Measurements from ENCODE around the gene SSC5D. TPM values are rescaled to one million over a fixed set of nuclear protein-coding genes. Genes with fewer than 3 reads are reported as not detected.

SSC5D gene
- total RNA-seq, 1 donor from 2014 or later: 7.6 TPM

DNA sequence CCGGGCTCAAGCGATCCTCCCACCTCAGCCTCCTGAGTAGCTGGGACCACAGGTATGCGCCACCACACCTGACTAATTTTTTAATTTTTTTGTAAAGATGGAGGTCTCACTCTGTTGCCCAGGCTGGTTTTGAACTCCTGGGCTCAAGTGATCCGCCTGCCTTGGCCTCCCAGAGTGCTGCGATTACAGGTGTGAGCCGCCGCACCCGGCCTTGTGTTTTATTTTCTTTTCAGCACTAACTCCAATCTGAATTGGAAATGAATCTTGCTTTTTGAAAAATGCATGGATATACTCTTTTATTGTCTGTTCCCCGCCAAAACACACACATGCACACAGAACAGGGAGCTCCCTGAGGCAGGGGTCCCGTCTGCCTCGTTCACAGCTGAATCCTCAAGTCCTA lies 25.5 kb upstream of the SSC5D start:
- Mint-ChIP-seq H3K4me1 (ENCODE audit: low read depth, unreplicated experiment) (peaks cover 14% of the 10 kb centered on the region), H3K9me3 (ENCODE audit: unreplicated experiment) (peaks cover 5% of the 10 kb centered on the region), H3K27ac (ENCODE audit: unreplicated experiment) (no peak overlapping the region), H3K4me3 (ENCODE audit: unreplicated experiment) (peak overlapping the region; percentile 78), H3K27me3 (ENCODE audit: unreplicated experiment) (peaks cover 7% of the 10 kb centered on the region), H3K36me3 (ENCODE audit: unreplicated experiment) (no peaks in the 10 kb centered on the region)
- no peak for DNase-seq
- TF ChIP-seq CTCF (IDR thresholded peaks at IDR 0.05; ENCODE audit: partially characterized antibody, unreplicated experiment): no peak

DNA sequence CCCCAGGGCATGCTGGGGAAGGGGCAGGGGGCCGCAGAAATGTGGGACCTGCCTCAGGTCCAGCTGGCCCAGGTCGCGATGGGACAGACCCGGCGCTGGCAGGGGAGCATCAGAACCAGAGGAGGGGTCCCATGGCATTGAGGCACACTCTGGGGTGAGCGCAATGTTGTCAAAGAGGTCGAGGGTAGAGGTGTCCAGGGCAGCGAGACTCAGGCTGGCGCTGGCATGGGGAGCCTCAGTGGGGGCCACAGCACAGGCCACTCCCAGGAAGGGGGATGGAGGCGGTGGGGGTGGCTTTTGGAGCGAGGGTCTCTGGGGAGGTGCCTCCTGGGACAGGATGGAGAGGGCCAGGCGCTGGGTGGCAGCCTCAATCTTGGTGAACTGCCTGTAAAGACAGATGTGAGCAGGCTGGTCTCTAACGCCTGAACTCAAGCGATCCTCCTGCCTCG lies 24.6 kb upstream of the SSC5D start:
- H3K36me3 Mint-ChIP-seq (ENCODE audit: unreplicated experiment): no peaks in the 10 kb centered on the region
- peaks cover 9% of the 10 kb centered on the region for H3K4me1 Mint-ChIP-seq (ENCODE audit: low read depth, unreplicated experiment)
- TF ChIP-seq CTCF (IDR thresholded peaks at IDR 0.05; ENCODE audit: partially characterized antibody, unreplicated experiment): no peak
- no peak overlapping the region for H3K4me3 Mint-ChIP-seq (ENCODE audit: unreplicated experiment)
- H3K27ac Mint-ChIP-seq (ENCODE audit: unreplicated experiment): no peak overlapping the region
- H3K9me3 Mint-ChIP-seq (ENCODE audit: unreplicated experiment): peaks cover 3% of the 10 kb centered on the region
- no peak for DNase-seq
- H3K27me3 Mint-ChIP-seq (ENCODE audit: unreplicated experiment): peaks cover 11% of the 10 kb centered on the region

GRCh38 chr19:55464039-55464661 lies 24.1 kb upstream of the SSC5D start:
- Mint-ChIP-seq H3K4me3 (ENCODE audit: unreplicated experiment) (no peak overlapping the region), H3K27ac (ENCODE audit: unreplicated experiment) (no peak overlapping the region), H3K36me3 (ENCODE audit: unreplicated experiment) (no peaks in the 10 kb centered on the region), H3K27me3 (ENCODE audit: unreplicated experiment) (peaks cover 11% of the 10 kb centered on the region), H3K9me3 (ENCODE audit: unreplicated experiment) (peaks cover 3% of the 10 kb centered on the region), H3K4me1 (ENCODE audit: low read depth, unreplicated experiment) (peaks cover 9% of the 10 kb centered on the region)
- TF ChIP-seq CTCF (IDR thresholded peaks at IDR 0.05; ENCODE audit: partially characterized antibody, unreplicated experiment): no peak
- DNase-seq: no peak

DNA sequence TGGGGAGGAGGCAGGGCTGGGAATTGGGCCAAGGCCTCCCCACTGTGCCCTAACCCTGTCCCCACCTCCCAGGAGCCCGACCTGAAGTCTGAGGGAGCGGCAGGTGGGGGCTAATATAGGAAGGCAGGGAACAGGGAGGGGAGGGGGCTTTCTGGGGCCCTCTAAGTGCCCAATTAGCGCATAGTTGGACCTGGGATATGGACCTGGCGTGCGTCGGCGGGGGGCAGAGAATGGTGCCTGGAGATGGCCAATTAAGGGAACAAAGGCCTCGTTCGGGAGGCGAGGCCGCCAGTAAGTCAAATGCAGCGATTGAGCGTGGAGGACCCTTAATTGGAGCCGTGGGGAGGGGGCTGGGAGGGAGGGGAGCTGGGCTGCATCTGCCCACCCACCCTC lies 23.6 kb upstream of the SSC5D start, which contains the start of gene C19orf85:
C19orf85 (minus strand) TSS at position 90 of the 393 bp plus-strand sequence. CDS start 197 bp downstream, outside the sequence.
- peaks cover 9% of the 10 kb centered on the region for H3K4me1 Mint-ChIP-seq (ENCODE audit: low read depth, unreplicated experiment)
- peaks cover 3% of the 10 kb centered on the region for H3K9me3 Mint-ChIP-seq (ENCODE audit: unreplicated experiment)
- no peak within 1 kb of the TSS for H3K4me3 Mint-ChIP-seq (ENCODE audit: unreplicated experiment)
- no peak for TF ChIP-seq CTCF (IDR thresholded peaks at IDR 0.05; ENCODE audit: partially characterized antibody, unreplicated experiment)
- DNase-seq: no peak
- H3K27me3 Mint-ChIP-seq (ENCODE audit: unreplicated experiment): peaks cover 11% of the 10 kb centered on the region
- H3K27ac Mint-ChIP-seq (ENCODE audit: unreplicated experiment): no peak within 1 kb of the TSS
- H3K36me3 Mint-ChIP-seq (ENCODE audit: unreplicated experiment): no peaks in the 10 kb centered on the region

GRCh38 chr19:55465460-55466240 lies 22.6 kb upstream of the SSC5D start:
- peaks cover 11% of the 10 kb centered on the region for H3K27me3 Mint-ChIP-seq (ENCODE audit: unreplicated experiment)
- H3K36me3 Mint-ChIP-seq (ENCODE audit: unreplicated experiment): no peaks in the 10 kb centered on the region
- DNase-seq: no peak
- peaks cover 3% of the 10 kb centered on the region for H3K9me3 Mint-ChIP-seq (ENCODE audit: unreplicated experiment)
- no peak overlapping the region for H3K4me3 Mint-ChIP-seq (ENCODE audit: unreplicated experiment)
- peaks cover 2% of the 10 kb centered on the region for H3K4me1 Mint-ChIP-seq (ENCODE audit: low read depth, unreplicated experiment)
- H3K27ac Mint-ChIP-seq (ENCODE audit: unreplicated experiment): no peak overlapping the region
- TF ChIP-seq CTCF (IDR thresholded peaks at IDR 0.05; ENCODE audit: partially characterized antibody, unreplicated experiment): no peak

Data from glutamatergic neuron (in vitro differentiated cells).